UCSD-AML1 (cell line): ENCODE measurements around the gene OSTN.
"Not testable (repeated sequence)": the region's sequence is repeated elsewhere in the genome, so short reads cannot be mapped to it uniquely, and the experiment has no call there.

Experiments
- DNase-seq: peaks from one replicate; lab custom pipeline; 2025; ENCODE audit not compliant: unreplicated experiment; lab: John Stamatoyannopoulos, UW

The OSTN gene

GRCh38 chr3:191198932-191199331, at the start of gene OSTN:
Gene OSTN (plus strand): TSS chr3:191199241. CDS start chr3:191212533, 13,292 bp downstream.
- no peak for DNase-seq

GRCh38 chr3:191151653-191152052, 47.4 kb upstream of the OSTN start:
- DNase-seq = no peak

GRCh38 chr3:191154827-191155226, 44.2 kb upstream of the OSTN start:
- DNase-seq = no peak

GRCh38 chr3:191158247-191158646, 40.8 kb upstream of the OSTN start:
- DNase-seq = no peak

- DNase-seq = no peak
These were observed 40.2 kb upstream of the OSTN start for GRCh38 chr3:191158815-191159214.

- DNase-seq = no peak
These were observed 33.2 kb upstream of the OSTN start for GRCh38 chr3:191165802-191166201.

- no peak for DNase-seq
These were observed 32.7 kb upstream of the OSTN start for GRCh38 chr3:191166368-191166767.

- DNase-seq = no peak
These were observed 29.5 kb upstream of the OSTN start for GRCh38 chr3:191169566-191169965.

- DNase-seq = no peak
These were observed 28.9 kb upstream of the OSTN start for GRCh38 chr3:191170097-191170496.

- no peak for DNase-seq
These were observed 23.9 kb upstream of the OSTN start for GRCh38 chr3:191175102-191175501.

- no peak for DNase-seq
These were observed 22.8 kb upstream of the OSTN start for GRCh38 chr3:191176038-191176785.

GRCh38 chr3:191185382-191185781, 13.7 kb upstream of the OSTN start:
- DNase-seq = not testable (repeated sequence)

- DNase-seq = not testable (repeated sequence)
These were observed 10.8 kb upstream of the OSTN start for GRCh38 chr3:191188246-191188645.

GRCh38 chr3:191192270-191192669, 6.8 kb upstream of the OSTN start:
- DNase-seq = not testable (repeated sequence)

GRCh38 chr3:191192941-191193340, 6.1 kb upstream of the OSTN start:
- no peak for DNase-seq

GRCh38 chr3:191197761-191198306, 1.2 kb upstream of the OSTN start:
- no peak for DNase-seq

- DNase-seq = no peak
These were observed 561 bp upstream of the OSTN start for GRCh38 chr3:191198480-191198879.

- no peak for DNase-seq
These were observed 11.0 kb downstream of the OSTN start for GRCh38 chr3:191210032-191210431.

- DNase-seq = no peak
These were observed 17.5 kb downstream of the OSTN start for GRCh38 chr3:191216510-191216909.

GRCh38 chr3:191217301-191217700, 18.3 kb downstream of the OSTN start:
- no peak for DNase-seq

GRCh38 chr3:191220908-191221307, 21.9 kb downstream of the OSTN start:
- DNase-seq = no peak

GRCh38 chr3:191221638-191222037, 22.6 kb downstream of the OSTN start:
- DNase-seq = no peak

- DNase-seq = no peak
These were observed 28.5 kb downstream of the OSTN start for GRCh38 chr3:191227541-191227940.
